ENCODE data around the gene HSD3B1. TPM values are rescaled to one million over a fixed set of nuclear protein-coding genes. Genes with fewer than 3 reads are reported as not detected.

Gene HSD3B1
- total RNA-seq, 1 experiment from 2014 or later: not detected

GRCh38 chr1:119466445-119466844 is 40.6 kb upstream of the HSD3B1 start:
- DNase-seq (no peak), ATAC-seq (no peak)
- ChIA-PET CTCF (no interaction called here), POLR2A (ENCODE audit: unreplicated experiment) (no interaction called here)
- H2AFZ ChIP-seq (ENCODE audit: low read length): no peak overlapping the region
- H3K9ac ChIP-seq (ENCODE audit: low read length): no peak overlapping the region
- H3K4me1 ChIP-seq (ENCODE audit: insufficient read depth, low read length): no peaks in the 10 kb centered on the region
- no peaks in the 10 kb centered on the region for H3F3A ChIP-seq (ENCODE audit: low read length, unreplicated experiment)
- H3K4me2 ChIP-seq (ENCODE audit: low read length): no peak overlapping the region
- intact Hi-C loops (cut with micrococcal nuclease): no loop called here
- no peaks in the 10 kb centered on the region for H3K9me2 ChIP-seq (replicated peaks; ENCODE audit: low read length)
- H3K27ac ChIP-seq (ENCODE audit: low read length): no peak overlapping the region
- H3K79me2 ChIP-seq (ENCODE audit: low read length): no peaks in the 10 kb centered on the region
- TF ChIP-seq EZH2 (IDR thresholded peaks at IDR 0.05; ENCODE audit: low read length, unreplicated experiment): no peak
- TF ChIP-seq EZH2phosphoT487 (IDR thresholded peaks at IDR 0.05; ENCODE audit: borderline replicate concordance, low read length): no peak
- TF ChIP-seq CTCF (conservative IDR thresholded peaks at IDR 0.05; ENCODE audit: low read depth, low read length): no peak
- no TSS peak for BruUV-seq (replicated peaks)
- no peaks in the 10 kb centered on the region for H3K36me3 ChIP-seq (ENCODE audit: low read depth, low read length)
- no peaks in the 10 kb centered on the region for H3K9me3 ChIP-seq (ENCODE audit: low read length)
- H3K27me3 ChIP-seq (ENCODE audit: low read length): peaks cover 13% of the 10 kb centered on the region
- no peak overlapping the region for H3K4me3 ChIP-seq (ENCODE audit: low read length)
- H4K20me1 ChIP-seq (ENCODE audit: low read length): no peaks in the 10 kb centered on the region

- no peak overlapping the region for H3K9ac ChIP-seq (ENCODE audit: low read length)
- H3F3A ChIP-seq (ENCODE audit: low read length, unreplicated experiment): no peaks in the 10 kb centered on the region
- ChIA-PET POLR2A (ENCODE audit: unreplicated experiment) (no interaction called here), CTCF (no interaction called here)
- no TSS peak for BruUV-seq (replicated peaks)
- no peaks in the 10 kb centered on the region for H3K9me3 ChIP-seq (ENCODE audit: low read length)
- H2AFZ ChIP-seq (ENCODE audit: low read length): no peak overlapping the region
- TF ChIP-seq CTCF (conservative IDR thresholded peaks at IDR 0.05; ENCODE audit: low read depth, low read length) (no peak), EZH2phosphoT487 (IDR thresholded peaks at IDR 0.05; ENCODE audit: borderline replicate concordance, low read length) (no peak), EZH2 (IDR thresholded peaks at IDR 0.05; ENCODE audit: low read length, unreplicated experiment) (no peak)
- DNase-seq: no peak
- no peak overlapping the region for H3K4me3 ChIP-seq (ENCODE audit: low read length)
- no peak overlapping the region for H3K4me2 ChIP-seq (ENCODE audit: low read length)
- intact Hi-C loops (cut with micrococcal nuclease): no loop called here
- no peaks in the 10 kb centered on the region for H3K9me2 ChIP-seq (replicated peaks; ENCODE audit: low read length)
- no peak overlapping the region for H3K27ac ChIP-seq (ENCODE audit: low read length)
- ATAC-seq: no peak
- H3K4me1 ChIP-seq (ENCODE audit: insufficient read depth, low read length): no peaks in the 10 kb centered on the region
- peaks cover 21% of the 10 kb centered on the region for H3K27me3 ChIP-seq (ENCODE audit: low read length)
- H3K79me2 ChIP-seq (ENCODE audit: low read length): no peaks in the 10 kb centered on the region
- H4K20me1 ChIP-seq (ENCODE audit: low read length): no peaks in the 10 kb centered on the region
- no peaks in the 10 kb centered on the region for H3K36me3 ChIP-seq (ENCODE audit: low read depth, low read length)
These were observed 39.8 kb upstream of the HSD3B1 start for GRCh38 chr1:119467219-119467618.

- no peaks in the 10 kb centered on the region for H3K9me3 ChIP-seq (ENCODE audit: low read length)
- ChIA-PET CTCF (no interaction called here), POLR2A (ENCODE audit: unreplicated experiment) (no interaction called here)
- H3K36me3 ChIP-seq (ENCODE audit: low read depth, low read length): no peaks in the 10 kb centered on the region
- no peak overlapping the region for H3K4me2 ChIP-seq (ENCODE audit: low read length)
- H2AFZ ChIP-seq (ENCODE audit: low read length): no peak overlapping the region
- no peaks in the 10 kb centered on the region for H4K20me1 ChIP-seq (ENCODE audit: low read length)
- peaks cover 21% of the 10 kb centered on the region for H3K27me3 ChIP-seq (ENCODE audit: low read length)
- no peaks in the 10 kb centered on the region for H3K9me2 ChIP-seq (replicated peaks; ENCODE audit: low read length)
- ATAC-seq: no peak
- H3K27ac ChIP-seq (ENCODE audit: low read length): no peak overlapping the region
- H3F3A ChIP-seq (ENCODE audit: low read length, unreplicated experiment): no peaks in the 10 kb centered on the region
- intact Hi-C loops (cut with micrococcal nuclease): no loop called here
- no peak overlapping the region for H3K9ac ChIP-seq (ENCODE audit: low read length)
- BruUV-seq (replicated peaks): no TSS peak
- TF ChIP-seq EZH2 (IDR thresholded peaks at IDR 0.05; ENCODE audit: low read length, unreplicated experiment) (no peak), EZH2phosphoT487 (IDR thresholded peaks at IDR 0.05; ENCODE audit: borderline replicate concordance, low read length) (no peak), CTCF (conservative IDR thresholded peaks at IDR 0.05; ENCODE audit: low read depth, low read length) (no peak)
- no peaks in the 10 kb centered on the region for H3K79me2 ChIP-seq (ENCODE audit: low read length)
- H3K4me3 ChIP-seq (ENCODE audit: low read length): no peak overlapping the region
- no peak for DNase-seq
- no peaks in the 10 kb centered on the region for H3K4me1 ChIP-seq (ENCODE audit: insufficient read depth, low read length)
These were observed 38.9 kb upstream of the HSD3B1 start for GRCh38 chr1:119467857-119468668.

Data from PC-3 (cell line).